ENCODE data around the gene MYH11.

DNA sequence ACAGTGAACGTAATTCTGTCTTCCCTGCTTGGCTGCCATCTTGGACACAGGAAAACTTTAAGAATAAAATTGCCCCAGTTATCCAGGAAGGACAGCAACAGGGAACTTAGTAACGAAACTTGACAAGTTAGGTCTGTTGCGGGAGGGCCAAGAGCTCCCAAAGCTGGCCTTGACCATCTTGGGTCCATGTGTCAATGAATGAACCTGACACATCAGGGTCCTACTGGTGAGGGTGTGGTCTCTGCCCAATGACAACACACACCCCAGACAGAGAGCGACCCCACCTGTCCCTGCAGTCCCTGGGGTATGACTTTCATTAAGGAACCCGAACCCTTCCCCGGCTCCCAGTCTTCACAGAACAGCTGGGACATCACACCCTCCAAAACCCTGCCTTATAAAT, 110.5 kb downstream of the MYH11 start:
- TF ChIP-seq, protein P1, sequence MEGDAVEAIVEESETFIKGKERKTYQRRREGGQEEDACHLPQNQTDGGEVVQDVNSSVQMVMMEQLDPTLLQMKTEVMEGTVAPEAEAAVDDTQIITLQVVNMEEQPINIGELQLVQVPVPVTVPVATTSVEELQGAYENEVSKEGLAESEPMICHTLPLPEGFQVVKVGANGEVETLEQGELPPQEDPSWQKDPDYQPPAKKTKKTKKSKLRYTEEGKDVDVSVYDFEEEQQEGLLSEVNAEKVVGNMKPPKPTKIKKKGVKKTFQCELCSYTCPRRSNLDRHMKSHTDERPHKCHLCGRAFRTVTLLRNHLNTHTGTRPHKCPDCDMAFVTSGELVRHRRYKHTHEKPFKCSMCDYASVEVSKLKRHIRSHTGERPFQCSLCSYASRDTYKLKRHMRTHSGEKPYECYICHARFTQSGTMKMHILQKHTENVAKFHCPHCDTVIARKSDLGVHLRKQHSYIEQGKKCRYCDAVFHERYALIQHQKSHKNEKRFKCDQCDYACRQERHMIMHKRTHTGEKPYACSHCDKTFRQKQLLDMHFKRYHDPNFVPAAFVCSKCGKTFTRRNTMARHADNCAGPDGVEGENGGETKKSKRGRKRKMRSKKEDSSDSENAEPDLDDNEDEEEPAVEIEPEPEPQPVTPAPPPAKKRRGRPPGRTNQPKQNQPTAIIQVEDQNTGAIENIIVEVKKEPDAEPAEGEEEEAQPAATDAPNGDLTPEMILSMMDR (IDR thresholded peaks at IDR 0.05), result no peak
- TF ChIP-seq POLR2AphosphoS5 (IDR thresholded peaks at IDR 0.05) (no peak), POLR2A (IDR thresholded peaks at IDR 0.05) (no peak)

Data from breast epithelium (tissue), 3 donors.